ENCODE data around the gene STMND1. TPM values are rescaled to one million over a fixed set of nuclear protein-coding genes. Genes with fewer than 3 reads are reported as not detected.

STMND1 gene
- total RNA-seq, 2 donors from 2014 or later: 0.37 to 0.71 TPM

DNA sequence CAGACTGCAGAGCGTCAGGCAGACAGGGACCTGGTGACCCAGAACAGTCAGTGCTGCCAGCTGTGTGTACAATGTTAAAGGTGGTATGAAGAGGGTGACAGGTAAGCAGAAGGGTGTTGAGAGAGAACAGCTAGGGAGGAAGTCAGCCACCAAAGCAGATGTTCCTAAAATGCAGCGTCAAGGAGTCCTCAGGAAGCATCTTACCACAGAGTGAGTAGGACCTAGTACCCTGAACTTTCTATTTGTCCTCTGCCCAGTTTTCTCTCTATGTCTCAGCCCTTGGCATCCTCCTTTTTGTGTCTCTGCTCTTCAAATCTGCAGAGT, 14.2 kb downstream of the STMND1 start:
- H3K4me1 Mint-ChIP-seq: no peaks in the 10 kb centered on the region
- no peak overlapping the region for H3K4me3 Mint-ChIP-seq
- H3K27me3 Mint-ChIP-seq: peaks cover 14% of the 10 kb centered on the region
- H3K27ac Mint-ChIP-seq: no peak overlapping the region
- H3K9me3 Mint-ChIP-seq: no peaks in the 10 kb centered on the region
- no peak for ATAC-seq (replicated peaks)
- H3K36me3 Mint-ChIP-seq (ENCODE audit: low read depth): no peaks in the 10 kb centered on the region

- no peak overlapping the region for H3K4me3 Mint-ChIP-seq
- H3K9me3 Mint-ChIP-seq: no peaks in the 10 kb centered on the region
- ATAC-seq (replicated peaks): no peak
- H3K27ac Mint-ChIP-seq: no peak overlapping the region
- H3K27me3 Mint-ChIP-seq: peaks cover 21% of the 10 kb centered on the region
- no peaks in the 10 kb centered on the region for H3K4me1 Mint-ChIP-seq
- H3K36me3 Mint-ChIP-seq (ENCODE audit: low read depth): no peaks in the 10 kb centered on the region
These were observed 18.2 kb downstream of the STMND1 start for GRCh38 chr6:17120019-17120418.

GRCh38 chr6:17125407-17125806, 23.6 kb downstream of the STMND1 start:
- Mint-ChIP-seq H3K36me3 (ENCODE audit: low read depth) (no peaks in the 10 kb centered on the region), H3K4me3 (no peak overlapping the region), H3K9me3 (no peaks in the 10 kb centered on the region), H3K4me1 (no peaks in the 10 kb centered on the region), H3K27ac (no peak overlapping the region), H3K27me3 (peaks cover 25% of the 10 kb centered on the region)
- no peak for ATAC-seq (replicated peaks)

GRCh38 chr6:17130786-17131185, 28.9 kb downstream of the STMND1 start:
- Mint-ChIP-seq H3K27me3 (peaks cover 27% of the 10 kb centered on the region), H3K4me1 (no peaks in the 10 kb centered on the region), H3K36me3 (ENCODE audit: low read depth) (no peaks in the 10 kb centered on the region), H3K9me3 (peaks cover 14% of the 10 kb centered on the region), H3K27ac (no peak overlapping the region), H3K4me3 (no peak overlapping the region)
- ATAC-seq (replicated peaks): no peak

DNA sequence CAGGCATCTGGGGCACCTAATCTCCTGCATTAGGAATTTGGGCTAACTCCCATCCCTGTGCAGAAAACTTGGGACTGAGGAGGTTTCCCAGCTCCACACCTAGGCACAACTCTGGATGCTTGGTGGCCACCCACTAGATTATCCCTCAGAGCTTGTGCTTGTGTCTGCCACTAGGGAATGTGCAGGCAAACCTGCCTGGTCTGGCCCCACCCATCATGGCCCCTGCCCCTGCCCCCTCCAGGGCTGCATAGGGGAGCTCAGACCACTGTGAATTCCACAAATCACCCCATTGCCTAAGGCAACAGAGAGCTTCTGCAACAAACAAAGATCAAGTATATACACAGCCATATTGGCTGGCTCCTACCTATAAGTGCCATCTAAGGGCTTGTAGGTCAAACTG, 31.1 kb downstream of the STMND1 start:
- H3K27me3 Mint-ChIP-seq: peaks cover 23% of the 10 kb centered on the region
- no peak for ATAC-seq (replicated peaks)
- no peaks in the 10 kb centered on the region for H3K4me1 Mint-ChIP-seq
- H3K4me3 Mint-ChIP-seq: no peak overlapping the region
- H3K27ac Mint-ChIP-seq: no peak overlapping the region
- H3K9me3 Mint-ChIP-seq: peaks cover 21% of the 10 kb centered on the region
- no peaks in the 10 kb centered on the region for H3K36me3 Mint-ChIP-seq (ENCODE audit: low read depth)

DNA sequence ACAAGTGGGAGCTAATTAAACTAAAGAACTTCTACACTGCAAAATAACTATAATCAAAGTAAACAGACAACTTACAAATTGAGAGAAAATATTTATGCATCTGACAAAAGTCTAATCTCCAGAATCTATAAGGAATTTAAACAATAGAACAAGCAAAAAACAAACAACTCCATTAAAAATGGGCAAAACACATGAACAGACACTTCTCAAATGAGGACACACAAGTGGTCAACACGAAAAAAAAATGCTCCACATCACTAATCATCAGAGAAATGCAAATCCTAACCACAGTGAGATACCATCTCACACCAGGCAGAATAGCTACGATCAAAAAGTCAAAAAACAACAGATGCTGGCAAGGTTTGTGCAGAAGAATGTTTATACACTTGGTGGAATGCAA, 36.2 kb downstream of the STMND1 start:
- Mint-ChIP-seq H3K36me3 (ENCODE audit: low read depth) (no peaks in the 10 kb centered on the region), H3K27ac (no peak overlapping the region), H3K9me3 (peaks cover 20% of the 10 kb centered on the region), H3K4me3 (no peak overlapping the region), H3K27me3 (peaks cover 19% of the 10 kb centered on the region), H3K4me1 (no peaks in the 10 kb centered on the region)
- ATAC-seq (replicated peaks): no peak

DNA sequence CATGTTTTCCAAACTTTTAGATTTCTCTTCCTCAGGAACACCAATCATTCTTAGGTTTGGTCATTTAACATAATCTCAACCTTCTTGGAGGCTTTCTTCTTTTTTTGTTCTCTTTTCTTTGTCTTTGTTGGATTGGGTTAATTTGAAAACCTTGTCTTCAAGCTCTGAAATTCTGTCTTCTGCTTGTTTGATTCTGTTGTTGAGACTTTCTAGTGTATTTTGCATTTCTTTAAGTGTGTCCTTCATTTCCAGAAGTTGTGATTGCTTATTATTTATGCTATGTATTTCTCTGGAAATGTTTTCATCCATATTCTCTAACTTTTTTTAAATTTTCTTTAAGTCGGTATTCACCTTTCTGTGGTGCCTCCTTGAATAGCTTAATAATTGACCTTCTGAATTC, 42.2 kb downstream of the STMND1 start:
- Mint-ChIP-seq H3K27me3 (peaks cover 4% of the 10 kb centered on the region), H3K4me3 (no peak overlapping the region), H3K36me3 (ENCODE audit: low read depth) (no peaks in the 10 kb centered on the region), H3K27ac (no peak overlapping the region), H3K9me3 (peaks cover 16% of the 10 kb centered on the region), H3K4me1 (no peaks in the 10 kb centered on the region)
- ATAC-seq (replicated peaks): no peak

DNA sequence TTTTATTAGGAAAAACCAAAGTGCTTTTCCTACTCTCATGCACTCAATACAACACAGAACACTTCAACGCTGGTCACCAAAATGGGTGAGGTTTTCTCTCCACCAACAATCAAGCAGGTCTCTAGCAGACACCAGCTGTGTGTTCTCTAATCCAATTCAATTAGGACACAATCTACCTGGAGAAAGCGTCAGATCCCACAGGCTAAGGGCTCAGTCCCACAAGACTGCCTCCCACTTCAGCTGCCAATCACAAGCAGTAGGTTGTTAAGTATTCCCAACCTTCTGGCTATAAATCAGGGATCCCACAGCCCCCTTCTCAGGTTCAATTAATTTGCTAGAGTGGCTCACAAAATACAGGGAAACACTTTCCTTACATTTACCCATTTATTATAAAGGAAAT, 47.7 kb downstream of the STMND1 start:
- Mint-ChIP-seq H3K9me3 (peaks cover 21% of the 10 kb centered on the region), H3K27ac (no peak overlapping the region), H3K36me3 (ENCODE audit: low read depth) (no peaks in the 10 kb centered on the region), H3K27me3 (peaks cover 7% of the 10 kb centered on the region), H3K4me3 (no peak overlapping the region), H3K4me1 (no peaks in the 10 kb centered on the region)
- no peak for ATAC-seq (replicated peaks)

GRCh38 chr6:17150096-17150495, 48.2 kb downstream of the STMND1 start:
- Mint-ChIP-seq H3K27me3 (peaks cover 7% of the 10 kb centered on the region), H3K36me3 (ENCODE audit: low read depth) (no peaks in the 10 kb centered on the region), H3K27ac (no peak overlapping the region), H3K4me1 (no peaks in the 10 kb centered on the region), H3K9me3 (peaks cover 19% of the 10 kb centered on the region), H3K4me3 (no peak overlapping the region)
- ATAC-seq (replicated peaks): no peak

DNA sequence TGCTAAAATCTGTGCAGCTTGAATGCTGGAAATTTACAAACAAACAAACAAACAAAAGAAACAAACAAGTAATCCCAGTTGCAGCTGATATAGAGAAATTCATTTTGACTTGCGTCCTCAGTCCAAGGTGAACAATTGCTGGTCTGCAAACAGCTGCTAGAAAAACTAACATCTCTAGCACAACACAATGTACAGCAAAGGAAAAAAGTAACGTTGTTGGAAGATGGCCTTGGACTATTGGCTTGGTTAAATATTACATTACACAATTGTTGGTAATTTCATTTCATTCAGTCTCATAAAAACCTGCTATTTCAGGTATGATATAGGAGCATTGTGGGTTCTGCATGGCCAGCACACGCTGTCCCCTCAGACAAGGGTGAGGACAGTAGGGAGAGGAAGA, 50.0 kb downstream of the STMND1 start:
- Mint-ChIP-seq H3K27me3 (peaks cover 4% of the 10 kb centered on the region), H3K36me3 (ENCODE audit: low read depth) (no peaks in the 10 kb centered on the region), H3K27ac (no peak overlapping the region), H3K4me1 (no peaks in the 10 kb centered on the region), H3K4me3 (no peak overlapping the region), H3K9me3 (peaks cover 10% of the 10 kb centered on the region)
- no peak for ATAC-seq (replicated peaks)

DNA sequence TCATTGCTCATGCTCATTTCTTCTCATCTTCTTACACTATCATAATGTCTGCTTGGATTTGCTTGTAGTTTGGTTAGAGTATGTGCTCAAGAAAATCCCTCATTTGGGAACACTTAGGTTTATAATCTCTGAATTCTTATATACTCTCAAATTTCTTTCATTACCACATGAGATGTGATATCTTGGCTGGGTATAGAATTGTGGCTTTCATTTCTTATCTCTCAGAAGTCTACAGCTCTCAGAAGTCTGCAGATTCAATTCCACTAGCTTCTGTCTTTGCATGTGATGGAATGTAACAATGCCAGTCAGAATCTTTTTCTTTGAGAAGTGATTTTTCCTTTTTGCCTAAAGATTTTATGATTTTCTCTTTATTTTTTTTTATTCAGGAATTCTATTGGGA, 50.9 kb downstream of the STMND1 start:
- Mint-ChIP-seq H3K27me3 (peaks cover 4% of the 10 kb centered on the region), H3K4me1 (no peaks in the 10 kb centered on the region), H3K9me3 (peaks cover 10% of the 10 kb centered on the region), H3K27ac (no peak overlapping the region), H3K36me3 (ENCODE audit: low read depth) (no peaks in the 10 kb centered on the region), H3K4me3 (no peak overlapping the region)
- no peak for ATAC-seq (replicated peaks)

DNA sequence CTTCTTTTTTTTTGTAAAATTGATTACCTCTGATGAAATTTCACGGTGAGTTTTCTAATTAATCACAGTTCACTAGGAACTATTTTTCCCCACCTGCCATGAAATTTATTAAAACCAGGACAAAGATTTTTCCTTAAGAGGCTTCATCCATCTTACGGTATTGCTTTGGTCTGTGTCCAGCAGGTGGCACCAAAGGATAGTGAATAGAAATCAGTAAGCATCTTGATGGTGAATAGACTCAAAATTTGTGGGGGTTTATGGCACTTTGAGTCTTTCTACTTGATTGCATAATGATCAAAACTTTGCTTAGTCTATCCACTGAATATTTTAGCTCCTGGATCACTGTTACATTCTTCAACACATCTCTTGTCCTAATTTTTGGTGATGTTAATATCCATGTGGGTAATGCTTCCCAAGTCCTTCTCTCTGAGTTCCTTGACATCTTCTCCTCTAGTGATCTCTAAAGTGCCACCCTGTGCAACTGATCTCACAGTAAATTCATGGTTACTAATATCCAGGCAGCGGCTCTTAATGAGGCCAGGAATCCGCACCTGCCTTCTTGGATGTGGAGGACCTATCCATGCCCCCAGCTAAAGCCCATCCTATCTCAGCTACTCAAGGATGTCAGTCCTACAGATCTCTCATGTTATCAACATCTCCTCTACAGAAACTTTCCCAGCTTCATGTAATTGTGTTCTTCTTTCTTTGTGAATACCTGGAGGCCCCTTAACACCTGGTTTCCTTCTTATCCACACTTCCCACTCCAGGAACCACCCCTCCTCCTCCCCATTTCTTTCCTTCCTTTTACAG, 54.5 kb downstream of the STMND1 start:
- Mint-ChIP-seq H3K27ac (no peak overlapping the region), H3K4me1 (no peaks in the 10 kb centered on the region), H3K27me3 (peaks cover 14% of the 10 kb centered on the region), H3K36me3 (ENCODE audit: low read depth) (no peaks in the 10 kb centered on the region), H3K9me3 (peaks cover 10% of the 10 kb centered on the region), H3K4me3 (no peak overlapping the region)
- no peak for ATAC-seq (replicated peaks)

GRCh38 chr6:17156966-17157365, 55.1 kb downstream of the STMND1 start:
- H3K36me3 Mint-ChIP-seq (ENCODE audit: low read depth): no peaks in the 10 kb centered on the region
- no peaks in the 10 kb centered on the region for H3K4me1 Mint-ChIP-seq
- peaks cover 20% of the 10 kb centered on the region for H3K27me3 Mint-ChIP-seq
- no peak overlapping the region for H3K4me3 Mint-ChIP-seq
- H3K27ac Mint-ChIP-seq: no peak overlapping the region
- peaks cover 10% of the 10 kb centered on the region for H3K9me3 Mint-ChIP-seq
- ATAC-seq (replicated peaks): no peak

GRCh38 chr6:17157617-17158016, 55.8 kb downstream of the STMND1 start:
- Mint-ChIP-seq H3K9me3 (peaks cover 7% of the 10 kb centered on the region), H3K4me3 (no peak overlapping the region), H3K27ac (no peak overlapping the region), H3K27me3 (peaks cover 26% of the 10 kb centered on the region), H3K36me3 (ENCODE audit: low read depth) (no peaks in the 10 kb centered on the region), H3K4me1 (no peaks in the 10 kb centered on the region)
- ATAC-seq (replicated peaks): no peak

GRCh38 chr6:17159240-17159639, 57.4 kb downstream of the STMND1 start:
- no peak overlapping the region for H3K4me3 Mint-ChIP-seq
- no peak overlapping the region for H3K27ac Mint-ChIP-seq
- H3K4me1 Mint-ChIP-seq: no peaks in the 10 kb centered on the region
- H3K9me3 Mint-ChIP-seq: no peaks in the 10 kb centered on the region
- no peak for ATAC-seq (replicated peaks)
- H3K27me3 Mint-ChIP-seq: peaks cover 28% of the 10 kb centered on the region
- no peaks in the 10 kb centered on the region for H3K36me3 Mint-ChIP-seq (ENCODE audit: low read depth)

- Mint-ChIP-seq H3K9me3 (no peaks in the 10 kb centered on the region), H3K27me3 (peaks cover 28% of the 10 kb centered on the region), H3K27ac (no peak overlapping the region), H3K4me1 (no peaks in the 10 kb centered on the region), H3K4me3 (no peak overlapping the region), H3K36me3 (ENCODE audit: low read depth) (no peaks in the 10 kb centered on the region)
- ATAC-seq (replicated peaks): no peak
These were observed 59.2 kb downstream of the STMND1 start for GRCh38 chr6:17161076-17161475.
